ENCODE data around the gene POLDIP2. TPM values are rescaled to one million over a fixed set of nuclear protein-coding genes. Genes with fewer than 3 reads are reported as not detected.

The POLDIP2 gene
- total and polyA plus RNA-seq, 12 donors: 74.2 to 204 (median 175) TPM

GRCh38 chr17:28394337-28395116, 37.2 kb upstream of the POLDIP2 start:
- Histone ChIP-seq H3K27me3 (no peaks in the 10 kb centered on the region), H3K27ac (no peak overlapping the region), H3K4me3 (no peak overlapping the region), H3K36me3 (replicated peaks in 1 of 2) (peaks cover 0 to 71% of the 10 kb centered on the region in 2 donors), H3K9me3 (replicated peaks in 1 of 3) (no peaks in the 10 kb centered on the region), H3K4me1 (replicated peaks in 1 of 2) (peaks cover 22 to 31% of the 10 kb centered on the region in 2 donors)
- no peak for DNase-seq
- WGBS, 4 donors: 80 to 92% (median 85%) methylated on average over 7 of the region's 7 CpGs
- no peak for TF ChIP-seq CTCF (IDR thresholded peaks at IDR 0.05)
- no peak for TF ChIP-seq POLR2A (IDR thresholded peaks at IDR 0.05)
- intact Hi-C loops (cut with DNase I): no loop called here

GRCh38 chr17:28392491-28392890, 35.2 kb upstream of the POLDIP2 start:
- peaks cover 6 to 12% of the 10 kb centered on the region in 2 donors for H3K4me1 ChIP-seq (replicated peaks in 1 of 2)
- H3K4me3 ChIP-seq: no peak overlapping the region
- no peaks in the 10 kb centered on the region for H3K9me3 ChIP-seq (replicated peaks in 1 of 3)
- DNase-seq: peak in 1 of 7 donors; percentile 43
- WGBS, 4 donors: 83 to 88% (median 84%) methylated on average over 8 to 10 of the region's 10 CpGs
- intact Hi-C loops (cut with DNase I): no loop called here
- H3K27ac ChIP-seq: no peak overlapping the region
- no peaks in the 10 kb centered on the region for H3K27me3 ChIP-seq
- H3K36me3 ChIP-seq (replicated peaks in 1 of 2): peaks cover 0 to 83% of the 10 kb centered on the region in 2 donors
- TF ChIP-seq POLR2A (IDR thresholded peaks at IDR 0.05): no peak
- TF ChIP-seq CTCF (IDR thresholded peaks at IDR 0.05): no peak

- H3K9me3 ChIP-seq (replicated peaks in 1 of 3): no peaks in the 10 kb centered on the region
- no peak for TF ChIP-seq CTCF (IDR thresholded peaks at IDR 0.05)
- no peak for TF ChIP-seq POLR2A (IDR thresholded peaks at IDR 0.05)
- no peak overlapping the region for H3K4me3 ChIP-seq
- intact Hi-C loops (cut with DNase I): no loop called here
- peaks cover 0 to 78% of the 10 kb centered on the region in 2 donors for H3K36me3 ChIP-seq (replicated peaks in 1 of 2)
- H3K27me3 ChIP-seq: no peaks in the 10 kb centered on the region
- no peak for DNase-seq
- no peak overlapping the region for H3K27ac ChIP-seq
- WGBS, 4 donors: 66 to 94% (median 73%) methylated on average over 2 of the region's 2 CpGs
- H3K4me1 ChIP-seq (replicated peaks in 1 of 2): peaks cover 1 to 6% of the 10 kb centered on the region in 2 donors
Observed at GRCh38 chr17:28391401-28391800, 34.1 kb upstream of the POLDIP2 start.

GRCh38 chr17:28390984-28391383, 33.7 kb upstream of the POLDIP2 start:
- no peaks in the 10 kb centered on the region for H3K9me3 ChIP-seq (replicated peaks in 1 of 3)
- H3K36me3 ChIP-seq (replicated peaks in 1 of 2): peaks cover 0 to 75% of the 10 kb centered on the region in 2 donors
- no peak overlapping the region for H3K27ac ChIP-seq
- TF ChIP-seq CTCF (IDR thresholded peaks at IDR 0.05) (no peak), POLR2A (IDR thresholded peaks at IDR 0.05) (no peak)
- no peaks in the 10 kb centered on the region for H3K27me3 ChIP-seq
- H3K4me3 ChIP-seq: no peak overlapping the region
- DNase-seq: no peak
- peaks cover 0 to 6% of the 10 kb centered on the region in 2 donors for H3K4me1 ChIP-seq (replicated peaks in 1 of 2)
- intact Hi-C loops (cut with DNase I): no loop called here
- 96 to 100% (median 99%) methylated on average over 1 of the region's 1 CpG for WGBS, 4 donors
